ENCODE results near the gene UCMA.
A peak's percentile ranks its signal among the peaks of the same experiment; 100 is the strongest.
"Not testable (repeated sequence)": the region's sequence is repeated elsewhere in the genome, so short reads cannot be mapped to it uniquely, and the experiment has no call there.

Gene UCMA

GRCh38 chr10:13238271-13239077 lies 4.3 kb upstream of the UCMA start:
- intact Hi-C loops (cut with DNase I) = no loop called here
- no peak for DNase-seq

- intact Hi-C loops (cut with DNase I) = no loop called here
- peak in 1 of 42 donors; percentile 4 for DNase-seq
Observed at GRCh38 chr10:13236638-13237037, 2.5 kb upstream of the UCMA start.

GRCh38 chr10:13234736-13235135 lies 562 bp upstream of the UCMA start:
- intact Hi-C loops (cut with DNase I) = not testable (repeated sequence)
- DNase-seq = peak in 1 of 42 donors; percentile 24

- intact Hi-C loops (cut with DNase I) = no loop called here
- peak in 1 of 42 donors; percentile 15 for DNase-seq
Observed at GRCh38 chr10:13233358-13233757, 816 bp downstream of the UCMA start.

GRCh38 chr10:13231808-13232207 lies 2.4 kb downstream of the UCMA start:
- DNase-seq = peak in 1 of 42 donors; percentile 17
- intact Hi-C loops (cut with DNase I) = no loop called here

GRCh38 chr10:13231190-13231589 lies 3.0 kb downstream of the UCMA start:
- intact Hi-C loops (cut with DNase I) = no loop called here
- peak in 3 of 42 donors; percentile 6 to 16 (median 15) for DNase-seq

GRCh38 chr10:13227031-13227430 lies 7.1 kb downstream of the UCMA start:
- intact Hi-C loops (cut with DNase I) = no loop called here
- no peak for DNase-seq

- intact Hi-C loops (cut with DNase I) = no loop called here
- DNase-seq = no peak
Observed at GRCh38 chr10:13225601-13226000, 8.6 kb downstream of the UCMA start.

- DNase-seq = no peak
- intact Hi-C loops (cut with DNase I) = no loop called here
Observed at GRCh38 chr10:13224210-13224995, 9.8 kb downstream of the UCMA start.

- DNase-seq = no peak
- intact Hi-C loops (cut with DNase I) = no loop called here
Observed at GRCh38 chr10:13223241-13223640, 10.9 kb downstream of the UCMA start.

- intact Hi-C loops (cut with DNase I) = no loop called here
- DNase-seq = no peak
Observed at GRCh38 chr10:13222566-13222965, 11.6 kb downstream of the UCMA start.

GRCh38 chr10:13222151-13222550 lies 12.0 kb downstream of the UCMA start:
- no peak for DNase-seq
- intact Hi-C loops (cut with DNase I) = no loop called here

GRCh38 chr10:13221572-13221971 lies 12.6 kb downstream of the UCMA start:
- DNase-seq = no peak
- intact Hi-C loops (cut with DNase I) = no loop called here

- DNase-seq = no peak
- intact Hi-C loops (cut with DNase I) = no loop called here
Observed at GRCh38 chr10:13219685-13220670, 14.2 kb downstream of the UCMA start.

- intact Hi-C loops (cut with DNase I) = no loop called here
- DNase-seq = no peak
Observed at GRCh38 chr10:13218878-13219277, 15.3 kb downstream of the UCMA start.

- no peak for DNase-seq
- intact Hi-C loops (cut with DNase I) = no loop called here
Observed at GRCh38 chr10:13213163-13213562, 21.0 kb downstream of the UCMA start.

- intact Hi-C loops (cut with DNase I) = no loop called here
- DNase-seq = peak in 5 of 42 donors; percentile 5 to 15 (median 12)
Observed at GRCh38 chr10:13206546-13207443, 27.4 kb downstream of the UCMA start.

GRCh38 chr10:13206091-13206490 lies 28.1 kb downstream of the UCMA start:
- no peak for DNase-seq
- intact Hi-C loops (cut with DNase I) = no loop called here
